ENCODE data around the gene CACNA1C.
A peak's percentile ranks its signal among the peaks of the same experiment; 100 is the strongest.

Gene CACNA1C

GRCh38 chr12:2029851-2030250 lies 22.9 kb upstream of the CACNA1C start:
- no peak for DNase-seq (ENCODE audit: low spot score)
- in situ Hi-C loops (cut with MboI; ENCODE audit: low sequenced_read_pairs, unreplicated experiment), result loop anchor here (25.0 kb wide), 1 partner anchor 218 kb away; the partner anchor contains the start of gene LRTM2
- no peak for TF ChIP-seq CTCF (IDR thresholded peaks at IDR 0.05; ENCODE audit: borderline replicate concordance, control extremely low read depth, extremely low read depth, insufficient read depth, missing control alignments)

GRCh38 chr12:2032506-2032905 lies 20.3 kb upstream of the CACNA1C start:
- no peak for DNase-seq (ENCODE audit: low spot score)
- no peak for TF ChIP-seq CTCF (IDR thresholded peaks at IDR 0.05; ENCODE audit: borderline replicate concordance, control extremely low read depth, extremely low read depth, insufficient read depth, missing control alignments)
- in situ Hi-C loops (cut with MboI; ENCODE audit: low sequenced_read_pairs, unreplicated experiment), result loop anchor here (25.0 kb wide), 1 partner anchor 220 kb away; the partner anchor contains the start of gene LRTM2

GRCh38 chr12:2034633-2035430 lies 18.0 kb upstream of the CACNA1C start:
- DNase-seq (ENCODE audit: low spot score), result peak; percentile 94
- peak; percentile 96 for TF ChIP-seq CTCF (IDR thresholded peaks at IDR 0.05; ENCODE audit: borderline replicate concordance, control extremely low read depth, extremely low read depth, insufficient read depth, missing control alignments)
- in situ Hi-C loops (cut with MboI; ENCODE audit: low sequenced_read_pairs, unreplicated experiment), result loop anchor here (25.0 kb wide), 1 partner anchor 223 kb away; the partner anchor contains the start of gene LRTM2

GRCh38 chr12:2035431-2036055 lies 17.2 kb upstream of the CACNA1C start:
- in situ Hi-C loops (cut with MboI; ENCODE audit: low sequenced_read_pairs, unreplicated experiment), result loop anchor here (25.0 kb wide), 1 partner anchor 223 kb away; the partner anchor contains the start of gene LRTM2
- TF ChIP-seq CTCF (IDR thresholded peaks at IDR 0.05; ENCODE audit: borderline replicate concordance, control extremely low read depth, extremely low read depth, insufficient read depth, missing control alignments), result no peak

GRCh38 chr12:2039034-2039433 lies 13.8 kb upstream of the CACNA1C start:
- in situ Hi-C loops (cut with MboI; ENCODE audit: low sequenced_read_pairs, unreplicated experiment), result loop anchor here (25.0 kb wide), 1 partner anchor 227 kb away; the partner anchor contains the start of gene LRTM2
- no peak for DNase-seq (ENCODE audit: low spot score)
- TF ChIP-seq CTCF (IDR thresholded peaks at IDR 0.05; ENCODE audit: borderline replicate concordance, control extremely low read depth, extremely low read depth, insufficient read depth, missing control alignments), result no peak

More at GRCh38 chr12:2035431-2036055, 17.2 kb upstream of the CACNA1C start:
- no peak for DNase-seq (ENCODE audit: low spot score)

- DNase-seq (ENCODE audit: low spot score), result no peak
- no peak for TF ChIP-seq CTCF (IDR thresholded peaks at IDR 0.05; ENCODE audit: borderline replicate concordance, control extremely low read depth, extremely low read depth, insufficient read depth, missing control alignments)
- in situ Hi-C loops (cut with MboI; ENCODE audit: low sequenced_read_pairs, unreplicated experiment), result loop anchor here (25.0 kb wide), 1 partner anchor 231 kb away; the partner anchor contains the start of gene LRTM2
Measured at GRCh38 chr12:2043054-2043453, 9.7 kb upstream of the CACNA1C start.
